ENCODE measurements around the gene HSD3B1. TPM values are rescaled to one million over a fixed set of nuclear protein-coding genes. Genes with fewer than 3 reads are reported as not detected.
"Not testable (repeated sequence)": the region's sequence is repeated elsewhere in the genome, so short reads cannot be mapped to it uniquely, and the experiment has no call there.

The HSD3B1 gene
- total RNA-seq, 1 experiment from 2014 or later, result not detected

- peak; percentile 60 for DNase-seq (ENCODE audit: low read depth)
Observed at GRCh38 chr1:119553302-119554071, 46.5 kb downstream of the HSD3B1 start.

GRCh38 chr1:119554183-119554582 lies 47.2 kb downstream of the HSD3B1 start:
- DNase-seq (ENCODE audit: low read depth), result peak; percentile 99

GRCh38 chr1:119556423-119556822 lies 49.4 kb downstream of the HSD3B1 start:
- no peak for DNase-seq (ENCODE audit: low read depth)

- DNase-seq (ENCODE audit: low read depth), result not testable (repeated sequence)
Observed at GRCh38 chr1:119560402-119560801, 53.4 kb downstream of the HSD3B1 start.

- DNase-seq (ENCODE audit: low read depth), result no peak
Observed at GRCh38 chr1:119564548-119564947, 57.5 kb downstream of the HSD3B1 start.

Other genes with a start within 250 kb of the HSD3B1 start
- gene HAO2, start 138.4 kb upstream of the HSD3B1 start, total RNA-seq (2014; rRNA removed), result not detected in 2 replicates
- not detected in 2 replicates for gene HSD3B2, start 92.1 kb upstream of the HSD3B1 start, total RNA-seq (2014; rRNA removed)
- gene ZNF697, start 141.1 kb downstream of the HSD3B1 start, total RNA-seq (2014; rRNA removed), result 2.2 and 2.3 TPM in 2 replicates
- gene PHGDH, start 204.7 kb downstream of the HSD3B1 start, total RNA-seq (2014; rRNA removed), result 38.6 and 39.6 TPM in 2 replicates

All from LHCN-M2 (cell line).